Measurements from ENCODE around the gene HOXB7.

The HOXB7 gene

GRCh38 chr17:48636177-48637018 lies 25.6 kb upstream of the HOXB7 start:
- no peak for DNase-seq (ENCODE audit: low read depth)

- DNase-seq (ENCODE audit: low read depth) = no peak
Observed at GRCh38 chr17:48634493-48635208, 23.8 kb upstream of the HOXB7 start.

- DNase-seq (ENCODE audit: low read depth) = no peak
Observed at GRCh38 chr17:48633266-48633677, 22.5 kb upstream of the HOXB7 start.

GRCh38 chr17:48632579-48633265 lies 21.9 kb upstream of the HOXB7 start:
- no peak for DNase-seq (ENCODE audit: low read depth)

GRCh38 chr17:48631693-48632578 lies 21.1 kb upstream of the HOXB7 start:
- DNase-seq (ENCODE audit: low read depth) = no peak

- DNase-seq (ENCODE audit: low read depth) = no peak
Observed at GRCh38 chr17:48630925-48631692, 20.3 kb upstream of the HOXB7 start.

GRCh38 chr17:48630009-48630924 lies 19.4 kb upstream of the HOXB7 start:
- no peak for DNase-seq (ENCODE audit: low read depth)

- no peak for DNase-seq (ENCODE audit: low read depth)
Observed at GRCh38 chr17:48629411-48629759, 18.6 kb upstream of the HOXB7 start.

- DNase-seq (ENCODE audit: low read depth) = no peak
Observed at GRCh38 chr17:48628649-48629410, 18.0 kb upstream of the HOXB7 start.

GRCh38 chr17:48627623-48628521 lies 17.1 kb upstream of the HOXB7 start:
- no peak for DNase-seq (ENCODE audit: low read depth)

GRCh38 chr17:48627118-48627597 lies 16.3 kb upstream of the HOXB7 start:
- no peak for DNase-seq (ENCODE audit: low read depth)

GRCh38 chr17:48626245-48627117 lies 15.7 kb upstream of the HOXB7 start, which contains the start of gene HOXB9:
HOXB9 (minus strand) TSS chr17:48626358; CDS start chr17:48626269, 89 bp downstream.
- DNase-seq (ENCODE audit: low read depth) = no peak

GRCh38 chr17:48625495-48626244 lies 14.9 kb upstream of the HOXB7 start:
- no peak for DNase-seq (ENCODE audit: low read depth)

- no peak for DNase-seq (ENCODE audit: low read depth)
Observed at GRCh38 chr17:48624544-48625494, 14.0 kb upstream of the HOXB7 start.

- DNase-seq (ENCODE audit: low read depth) = no peak
Observed at GRCh38 chr17:48624118-48624517, 13.3 kb upstream of the HOXB7 start.
